LNCaP clone FGC (cell line): ENCODE results near the gene PLA2G2C.

Experiments
- DNase-seq: peaks from one replicate; pipeline ENCODE4 v3.0.0-alpha.2; 2011; ENCODE audit warnings: low read depth
- H3K4me3 ChIP-seq: 2 replicates; pipeline ENCODE4 v1.5.1; 2011; ENCODE audit warnings: mild to moderate bottlenecking, low read depth, low read length, control low read depth
- TF ChIP-seq, protein P1 (sequence below): IDR thresholded peaks from 2 replicates; pipeline ENCODE4 v1.5.1; 2012; ENCODE audit warnings: mild to moderate bottlenecking; ENCODE audit not compliant: control insufficient read depth, insufficient read depth; ENCODE audit errors: extremely low read depth

Gene PLA2G2C

DNA sequence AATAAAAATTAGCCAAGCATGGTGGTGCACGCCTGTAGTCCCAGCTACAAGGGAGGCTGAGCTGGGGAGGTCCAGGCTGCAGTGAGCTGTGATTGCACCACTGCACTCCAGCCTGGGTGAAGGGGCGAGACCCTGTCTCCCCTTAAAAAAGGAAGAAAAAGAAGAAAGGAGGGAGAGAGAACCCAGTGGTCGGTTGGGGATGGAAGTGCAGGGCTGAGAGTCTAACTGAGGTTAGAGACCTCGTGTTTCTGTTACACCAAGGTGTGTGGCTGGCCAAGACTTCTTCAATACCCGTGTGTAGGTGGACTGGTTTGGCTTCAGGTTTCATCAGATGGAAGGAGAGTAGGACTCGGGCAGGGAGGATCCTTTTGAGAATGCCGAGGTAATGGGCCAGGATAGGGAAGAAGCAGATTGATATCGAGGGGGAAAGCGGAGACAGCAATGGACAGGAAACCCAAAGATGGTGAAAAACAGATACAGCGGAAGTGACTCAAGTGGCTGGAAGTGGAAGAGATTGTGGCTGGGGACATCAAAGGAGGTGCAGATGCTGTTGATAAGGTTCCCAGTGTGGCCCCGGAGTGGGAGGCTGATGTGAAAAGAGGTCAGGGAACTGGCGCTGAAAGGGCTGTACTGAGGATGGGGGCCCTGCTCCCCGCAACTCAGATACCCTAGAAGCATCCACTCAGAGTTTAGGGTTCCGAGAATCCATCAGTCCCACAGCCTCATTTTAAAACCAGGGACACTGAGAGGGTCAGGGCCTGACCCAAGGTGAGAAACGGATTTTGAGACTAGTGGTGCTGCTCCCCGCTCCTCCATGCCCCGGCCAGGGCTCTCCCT lies 1.1 kb downstream of the PLA2G2C start:
- no peak for DNase-seq
- no peak overlapping the region for H3K4me3 ChIP-seq
- TF ChIP-seq, protein P1, sequence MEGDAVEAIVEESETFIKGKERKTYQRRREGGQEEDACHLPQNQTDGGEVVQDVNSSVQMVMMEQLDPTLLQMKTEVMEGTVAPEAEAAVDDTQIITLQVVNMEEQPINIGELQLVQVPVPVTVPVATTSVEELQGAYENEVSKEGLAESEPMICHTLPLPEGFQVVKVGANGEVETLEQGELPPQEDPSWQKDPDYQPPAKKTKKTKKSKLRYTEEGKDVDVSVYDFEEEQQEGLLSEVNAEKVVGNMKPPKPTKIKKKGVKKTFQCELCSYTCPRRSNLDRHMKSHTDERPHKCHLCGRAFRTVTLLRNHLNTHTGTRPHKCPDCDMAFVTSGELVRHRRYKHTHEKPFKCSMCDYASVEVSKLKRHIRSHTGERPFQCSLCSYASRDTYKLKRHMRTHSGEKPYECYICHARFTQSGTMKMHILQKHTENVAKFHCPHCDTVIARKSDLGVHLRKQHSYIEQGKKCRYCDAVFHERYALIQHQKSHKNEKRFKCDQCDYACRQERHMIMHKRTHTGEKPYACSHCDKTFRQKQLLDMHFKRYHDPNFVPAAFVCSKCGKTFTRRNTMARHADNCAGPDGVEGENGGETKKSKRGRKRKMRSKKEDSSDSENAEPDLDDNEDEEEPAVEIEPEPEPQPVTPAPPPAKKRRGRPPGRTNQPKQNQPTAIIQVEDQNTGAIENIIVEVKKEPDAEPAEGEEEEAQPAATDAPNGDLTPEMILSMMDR: no peak

DNA sequence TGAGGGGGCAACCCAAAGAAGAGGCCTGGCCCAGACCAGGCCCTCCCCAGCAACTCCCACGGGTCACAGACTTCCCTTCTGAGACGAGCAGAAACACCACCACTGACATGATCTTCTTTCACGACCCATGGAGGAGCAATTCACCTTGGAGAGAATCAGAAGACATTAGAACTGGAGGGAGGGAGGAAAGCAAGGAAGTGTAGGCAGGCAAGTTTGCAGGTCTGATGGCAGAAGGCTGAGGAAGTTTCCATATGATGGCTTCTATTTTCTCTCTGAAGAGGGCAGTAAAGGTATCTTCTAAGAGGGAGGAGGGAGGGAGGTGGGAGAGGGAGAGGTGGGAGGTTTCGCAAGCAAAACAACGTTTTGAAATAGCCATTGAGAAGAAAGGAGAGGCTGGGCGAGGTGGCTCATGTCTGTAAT lies 1.8 kb downstream of the PLA2G2C start:
- no peak for DNase-seq
- TF ChIP-seq, protein P1: no peak

DNA sequence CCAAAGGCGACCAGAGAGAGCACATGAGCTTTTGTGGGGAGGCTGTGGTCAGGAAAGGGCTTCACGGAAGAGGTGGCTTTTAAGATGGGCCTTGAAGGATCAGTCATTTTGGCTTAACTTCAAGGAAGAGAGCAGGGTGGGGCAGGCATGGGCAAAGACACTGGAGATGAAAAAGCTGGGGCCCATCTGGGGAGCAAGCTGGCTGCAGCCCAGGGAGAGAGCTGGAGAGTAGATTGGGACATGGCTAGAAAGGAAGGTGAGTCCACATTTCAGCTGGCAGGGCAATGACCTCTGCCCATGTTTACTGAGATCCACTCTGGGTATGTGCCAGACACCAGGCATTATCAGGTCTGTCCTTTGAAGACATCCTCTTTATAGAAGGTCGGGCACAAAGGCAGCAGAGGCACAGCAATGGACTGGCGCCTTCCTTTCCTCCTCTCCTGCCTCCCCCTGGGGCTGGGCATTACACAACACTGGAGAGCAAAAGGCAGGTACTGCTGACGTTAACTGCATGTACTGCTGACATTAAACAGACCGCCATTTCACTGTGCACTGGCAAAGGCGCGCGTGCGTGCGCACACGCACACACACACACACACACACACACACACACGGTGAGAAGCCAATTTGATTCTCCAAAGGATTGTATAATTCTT lies 2.6 kb downstream of the PLA2G2C start:
- no peak for DNase-seq
- TF ChIP-seq, protein P1: no peak

More for the DNA sequence above, 1.8 kb downstream of the PLA2G2C start:
- H3K4me3 ChIP-seq: no peak overlapping the region

DNA sequence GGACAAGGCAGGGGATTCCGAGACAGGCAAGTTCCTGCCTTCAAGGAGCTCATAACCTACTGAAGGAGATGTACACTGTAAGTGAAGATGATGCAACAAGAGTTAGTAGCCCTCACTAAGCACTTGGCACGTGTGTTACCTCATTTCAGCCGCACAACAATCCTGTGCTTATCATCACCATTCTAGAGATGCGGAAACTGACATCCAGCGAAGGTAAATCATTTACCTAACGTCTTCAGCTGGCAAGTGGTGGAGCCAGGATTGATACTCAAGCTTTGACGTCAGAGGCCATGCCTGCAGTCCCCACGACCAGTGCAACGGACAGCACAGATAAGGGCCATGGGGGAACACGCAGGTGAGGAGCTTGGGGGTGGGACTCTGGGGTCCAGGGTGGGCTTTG lies 3.3 kb downstream of the PLA2G2C start:
- no peak for DNase-seq
- no peak overlapping the region for H3K4me3 ChIP-seq
- TF ChIP-seq, protein P1: no peak

More for the DNA sequence above, 2.6 kb downstream of the PLA2G2C start:
- no peak overlapping the region for H3K4me3 ChIP-seq

DNA sequence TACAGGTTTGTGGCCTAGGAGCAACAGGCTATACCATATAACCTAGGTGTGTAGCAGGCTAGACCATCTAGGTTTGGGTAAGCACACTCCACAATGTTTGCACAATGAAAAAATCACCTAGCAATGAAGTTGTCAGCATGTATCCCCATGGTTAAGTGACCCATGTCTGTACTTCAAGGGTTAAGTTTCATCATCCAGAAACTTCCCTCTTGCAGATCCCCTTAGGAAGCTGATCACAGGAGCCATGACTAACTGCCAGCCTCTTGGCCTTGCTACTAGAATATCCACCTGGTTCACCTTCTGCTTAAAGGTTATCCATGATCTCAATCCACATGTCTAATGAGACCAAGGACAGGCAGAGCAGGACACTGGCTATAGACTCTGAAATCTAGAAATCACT lies 3.9 kb downstream of the PLA2G2C start:
- no peak overlapping the region for H3K4me3 ChIP-seq
- no peak for DNase-seq
- TF ChIP-seq, protein P1: no peak

DNA sequence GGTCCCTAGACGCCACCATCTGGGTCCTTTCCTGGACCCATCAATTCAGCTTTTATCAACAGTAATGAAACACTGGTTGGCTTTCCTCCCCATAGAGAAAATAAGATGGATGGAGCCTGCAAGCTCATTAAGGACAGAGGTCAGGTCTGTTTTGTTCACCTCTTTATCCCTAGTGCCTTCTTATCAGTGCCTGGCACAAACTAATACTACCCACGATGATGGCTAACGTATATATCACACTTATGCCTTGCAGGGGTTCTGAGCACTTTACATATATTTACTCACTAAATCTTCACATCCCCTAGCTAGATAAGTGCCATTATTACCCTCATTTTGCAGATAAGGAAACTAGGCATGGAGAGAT lies 5.5 kb downstream of the PLA2G2C start:
- no peak for DNase-seq
- TF ChIP-seq, protein P1: no peak
- H3K4me3 ChIP-seq: no peak overlapping the region
